Measurements from ENCODE around the gene OR51B5. TPM values are rescaled to one million over a fixed set of nuclear protein-coding genes. Genes with fewer than 3 reads are reported as not detected.

Gene OR51B5
- total RNA-seq, 2 experiments from 2014 or later: not detected

Other genes with a start within 250 kb of the OR51B5 start
- not detected for gene OR52A5, start 205.2 kb downstream of the OR51B5 start, total RNA-seq
- not detected for gene OR52A1, start 188.8 kb downstream of the OR51B5 start, total RNA-seq
- not detected for gene OR51V1, start 142.8 kb downstream of the OR51B5 start, total RNA-seq
- 1 to 10 TPM; 1.1 TPM for gene HBB, start 116.5 kb downstream of the OR51B5 start, total RNA-seq
- not detected for gene HBD, start 109.0 kb downstream of the OR51B5 start, total RNA-seq
- gene HBG1, start 93.7 kb downstream of the OR51B5 start, total RNA-seq: not detected
- not detected for gene HBG2, start 88.7 kb downstream of the OR51B5 start, total RNA-seq
- not detected for gene HBE1, start 73.6 kb downstream of the OR51B5 start, total RNA-seq
- gene OR51B4, start 41.6 kb downstream of the OR51B5 start, total RNA-seq: not detected
- not detected for gene OR51B2, start 19.2 kb downstream of the OR51B5 start, total RNA-seq
- gene OR51B6, start 8.0 kb upstream of the OR51B5 start, total RNA-seq: not detected
- gene OR51M1, start 40.3 kb upstream of the OR51B5 start, total RNA-seq: not detected
- not detected for gene OR51Q1, start 78.6 kb upstream of the OR51B5 start, total RNA-seq
- not detected for gene OR51I1, start 98.0 kb upstream of the OR51B5 start, total RNA-seq
- gene OR51I2, start 105.8 kb upstream of the OR51B5 start, total RNA-seq: not detected
- not detected for gene OR52D1, start 145.2 kb upstream of the OR51B5 start, total RNA-seq
- not detected for gene UBQLN3, start 166.4 kb upstream of the OR51B5 start, total RNA-seq
- gene UBQLNL, start 173.2 kb upstream of the OR51B5 start, total RNA-seq: under 1 TPM; 0.16 to 0.47 TPM
- gene OR52H1, start 205.0 kb upstream of the OR51B5 start, total RNA-seq: not detected
- not detected for gene OR52B6, start 237.4 kb upstream of the OR51B5 start, total RNA-seq

All from CD8-positive, alpha-beta T cell (primary cell).